Choroid plexus epithelial cell (primary cell): ENCODE measurements around the gene BMP2.

ENCODE experiments used
- DNase-seq: peaks from one replicate; pipeline ENCODE4 v3.0.0-alpha.2; 2010; ENCODE audit warnings: low read depth
- H3K4me3 ChIP-seq: 2 replicates; pipeline ENCODE4 v1.5.1; 2011; ENCODE audit warnings: low read depth, mild to moderate bottlenecking, control low read depth, low read length, moderate library complexity
- CTCF ChIP-seq: conservative IDR thresholded peaks from 2 replicates; pipeline ENCODE4 v1.5.1; 2011; ENCODE audit warnings: low read depth, mild to moderate bottlenecking, control low read depth, inconsistent platforms, low read length, moderate library complexity

Gene BMP2

DNA sequence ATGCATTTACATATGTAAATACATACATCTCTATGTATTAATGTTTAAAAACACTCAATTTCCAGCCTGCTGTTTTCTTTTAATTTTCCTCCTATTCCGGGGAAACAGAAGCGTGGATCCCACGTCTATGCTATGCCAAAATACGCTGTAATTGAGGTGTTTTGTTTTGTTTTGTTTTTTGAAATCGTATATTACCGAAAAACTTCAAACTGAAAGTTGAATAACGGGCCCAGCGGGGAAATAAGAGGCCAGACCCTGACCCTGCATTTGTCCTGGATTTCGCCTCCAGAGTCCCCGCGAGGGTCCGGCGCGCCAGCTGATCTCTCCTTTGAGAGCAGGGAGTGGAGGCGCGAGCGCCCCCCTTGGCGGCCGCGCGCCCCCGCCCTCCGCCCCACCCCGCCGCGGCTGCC lies 355 bp upstream of the BMP2 start:
- H3K4me3 ChIP-seq = peak overlapping the region; percentile 73

GRCh38 chr20:6768228-6769140 lies 998 bp downstream of the BMP2 start:
- DNase-seq = peak; percentile 40
- H3K4me3 ChIP-seq = peak overlapping the region; percentile 73
- TF ChIP-seq CTCF = no peak

More for the DNA sequence above, 355 bp upstream of the BMP2 start:
- no peak for TF ChIP-seq CTCF
- DNase-seq = peak; percentile 22

DNA sequence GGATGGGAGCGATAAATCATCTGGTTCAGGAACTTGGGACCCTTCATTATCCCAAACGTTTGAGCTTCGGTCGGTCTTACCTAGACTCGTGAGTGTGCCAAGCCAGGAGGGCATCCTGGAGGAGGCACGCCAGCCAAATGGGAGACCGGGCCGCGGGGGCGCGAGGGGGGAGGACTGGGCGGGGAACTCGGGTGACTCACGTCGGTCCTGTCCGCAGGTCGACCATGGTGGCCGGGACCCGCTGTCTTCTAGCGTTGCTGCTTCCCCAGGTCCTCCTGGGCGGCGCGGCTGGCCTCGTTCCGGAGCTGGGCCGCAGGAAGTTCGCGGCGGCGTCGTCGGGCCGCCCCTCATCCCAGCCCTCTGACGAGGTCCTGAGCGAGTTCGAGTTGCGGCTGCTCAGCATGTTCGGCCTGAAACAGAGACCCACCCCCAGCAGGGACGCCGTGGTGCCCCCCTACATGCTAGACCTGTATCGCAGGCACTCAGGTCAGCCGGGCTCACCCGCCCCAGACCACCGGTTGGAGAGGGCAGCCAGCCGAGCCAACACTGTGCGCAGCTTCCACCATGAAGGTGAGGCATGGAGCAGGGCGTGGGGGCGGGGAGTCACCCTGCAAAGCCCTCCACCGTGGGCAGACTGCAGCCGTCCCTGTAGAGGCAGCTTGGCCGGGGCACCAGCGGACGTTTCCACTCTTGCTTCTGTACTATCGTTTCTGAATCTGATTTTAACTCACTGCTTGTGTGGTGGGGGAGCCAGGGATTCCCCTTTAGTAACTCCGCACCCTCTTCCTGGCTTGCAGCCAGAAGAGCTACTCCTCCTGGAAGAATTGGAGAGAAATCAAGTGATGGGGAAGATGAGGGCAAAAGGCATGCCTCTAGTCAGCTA lies 2.7 kb downstream of the BMP2 start:
- peak; percentile 52 for DNase-seq
- no peak for TF ChIP-seq CTCF
- peak overlapping the region; percentile 73 for H3K4me3 ChIP-seq

GRCh38 chr20:6770786-6771100 lies 3.3 kb downstream of the BMP2 start:
- DNase-seq = no peak
- TF ChIP-seq CTCF = no peak
- peak overlapping the region; percentile 73 for H3K4me3 ChIP-seq

GRCh38 chr20:6780433-6781190 lies 13.1 kb downstream of the BMP2 start:
- TF ChIP-seq CTCF = no peak
- DNase-seq = no peak
- no peak overlapping the region for H3K4me3 ChIP-seq

DNA sequence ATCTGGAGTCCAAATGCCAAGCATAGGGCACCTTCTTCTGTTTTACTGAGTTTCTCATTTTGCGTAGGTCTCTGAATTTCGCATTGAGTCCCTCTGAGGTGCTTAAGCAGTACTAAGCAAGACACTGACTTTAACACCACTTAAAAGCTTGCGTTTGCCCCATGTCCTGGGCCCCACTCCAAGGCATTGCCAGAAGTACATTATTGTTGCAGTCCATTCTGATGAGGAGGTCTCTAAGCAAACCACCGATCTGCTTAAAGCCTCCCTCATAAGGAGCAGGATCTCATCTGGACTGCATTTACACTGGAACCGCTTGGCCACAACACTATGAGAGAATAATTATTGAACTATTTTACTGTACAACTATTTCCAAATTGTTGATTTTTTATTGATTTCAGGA lies 16.3 kb downstream of the BMP2 start:
- no peak overlapping the region for H3K4me3 ChIP-seq
- peak; percentile 8 for DNase-seq
- no peak for TF ChIP-seq CTCF
